PC-3 (cell line): Measurements from ENCODE around the gene MRPL32. TPM values are rescaled to one million over a fixed set of nuclear protein-coding genes. Genes with fewer than 3 reads are reported as not detected.

Source experiments
- ATAC-seq: fragments of 200-7000 bp; cut with Tn5 transposase; 2 replicates; pipeline ENCODE4 v1.9.1; 2020; ENCODE audit warnings: mild to moderate bottlenecking, moderate library complexity
- BruUV-seq: library from RNA; stranded (reverse); fragments of 400-500 nt; replicated peaks from 2 replicates; lab custom pipeline; 2021; lab: Mats Ljungman, UMichigan
- CTCF ChIA-PET: fragments of 300-600 bp; sonication (Branson Sonifier 250); formaldehyde crosslinking; loops from one replicate; lab custom pipeline; 2022; ENCODE audit warnings: antibody characterized with exemption; lab: Charles Lee
- POLR2A ChIA-PET: fragments of 300-600 bp; sonication (Branson Sonifier 250); formaldehyde crosslinking; loops from one replicate; lab custom pipeline; 2022; ENCODE audit warnings: antibody characterized with exemption; ENCODE audit not compliant: unreplicated experiment; lab: Charles Lee
- DNase-seq: peaks from one replicate; pipeline ENCODE4 v3.0.0-alpha.2; 2015
- H2AFZ ChIP-seq: fragments of 300-600 bp; sonication (generic); 2 replicates; pipeline ENCODE4 v1.6.0; 2016; ENCODE audit warnings: antibody characterized with exemption, low read length
- H3F3A ChIP-seq: fragments of 300-600 bp; sonication (generic); one replicate; pipeline ENCODE4 v1.6.0; 2017; ENCODE audit warnings: antibody characterized with exemption, low read length, control low read depth, mild to moderate bottlenecking; ENCODE audit not compliant: unreplicated experiment
- H3K27ac ChIP-seq: fragments of 300-600 bp; sonication (generic); 2 replicates; pipeline ENCODE4 v1.5.1; 2016; ENCODE audit warnings: mild to moderate bottlenecking, low read length
- H3K27me3 ChIP-seq: fragments of 300-600 bp; sonication (generic); 2 replicates; pipeline ENCODE4 v1.6.1; 2016; ENCODE audit warnings: low read length, mixed read lengths
- H3K36me3 ChIP-seq: fragments of 300-600 bp; sonication (generic); 2 replicates; pipeline ENCODE4 v1.6.1; 2016; ENCODE audit warnings: low read depth, mixed run types, low read length, mixed read lengths
- H3K4me1 ChIP-seq: fragments of 300-600 bp; sonication (generic); 2 replicates; pipeline ENCODE4 v1.5.1; 2016; ENCODE audit warnings: low read length; ENCODE audit not compliant: insufficient read depth
- H3K4me2 ChIP-seq: fragments of 300-600 bp; sonication (generic); 2 replicates; pipeline ENCODE4 v1.6.0; 2016; ENCODE audit warnings: low read length
- H3K4me3 ChIP-seq: fragments of 300-600 bp; sonication (generic); 2 replicates; pipeline ENCODE4 v1.5.1; 2016; ENCODE audit warnings: mild to moderate bottlenecking, low read length, mixed read lengths
- H3K79me2 ChIP-seq: fragments of 300-600 bp; sonication (generic); 2 replicates; pipeline ENCODE4 v1.6.1; 2017; ENCODE audit warnings: low read length, mixed read lengths
- H3K9ac ChIP-seq: fragments of 300-600 bp; sonication (generic); 2 replicates; pipeline ENCODE4 v1.6.0; 2016; ENCODE audit warnings: mild to moderate bottlenecking, low read length
- H3K9me2 ChIP-seq: fragments of 300-600 bp; sonication (generic); replicated peaks from 2 replicates; pipeline ENCODE4 v1.6.1; 2016; ENCODE audit warnings: mixed run types, low read length, mixed read lengths
- H3K9me3 ChIP-seq: fragments of 300-600 bp; sonication (generic); 2 replicates; pipeline ENCODE4 v1.6.1; 2016; ENCODE audit warnings: low read length, mixed read lengths
- H4K20me1 ChIP-seq: fragments of 300-600 bp; sonication (generic); 2 replicates; pipeline ENCODE4 v1.6.1; 2016; ENCODE audit warnings: low read length, mixed read lengths
- CTCF ChIP-seq: fragments of 300-600 bp; sonication (generic); conservative IDR thresholded peaks from 2 replicates; pipeline ENCODE4 v1.5.1; 2017; ENCODE audit warnings: antibody characterized with exemption, low read depth, mild to moderate bottlenecking, low read length
- EZH2 ChIP-seq: fragments of 300-600 bp; sonication (generic); IDR thresholded peaks from one replicate; pipeline ENCODE4 v1.6.1; 2017; ENCODE audit warnings: antibody characterized with exemption, mild to moderate bottlenecking, low read length; ENCODE audit not compliant: unreplicated experiment
- EZH2phosphoT487 ChIP-seq: fragments of 300-600 bp; sonication (generic); IDR thresholded peaks from 2 replicates; pipeline ENCODE4 v1.6.1; 2018; ENCODE audit warnings: mild to moderate bottlenecking, antibody characterized with exemption, low read length, borderline replicate concordance
- intact Hi-C: fragments of 100-400 bp; cut with micrococcal nuclease; formaldehyde crosslinking; loops from 2 replicates; pipeline ENCODE4 v1.9.0; 2023
- total RNA-seq: library from RNA; depleted of rRNA; stranded (reverse); fragments of >200 nt; gene quantifications from 2 replicates; pipeline ENCODE4 v1.2.3, GENCODE V29; 2014

MRPL32 gene
- total RNA-seq, 1 experiment from 2014 or later, result 104 TPM

GRCh38 chr7:42935861-42936260 is 3.7 kb downstream of the MRPL32 start:
- H3K79me2 ChIP-seq, result peaks cover 42% of the 10 kb centered on the region
- H4K20me1 ChIP-seq, result peaks cover 10% of the 10 kb centered on the region; the same call in 1 of the 2 replicates
- no peaks in the 10 kb centered on the region for H3F3A ChIP-seq
- H3K4me1 ChIP-seq, result peaks cover 10% of the 10 kb centered on the region; the same call in 1 of the 2 replicates
- POLR2A ChIA-PET, result no interaction called here
- DNase-seq (no peak), ATAC-seq (no peak)
- no peak overlapping the region for H2AFZ ChIP-seq
- H3K4me2 ChIP-seq, result no peak overlapping the region
- no TSS peak for BruUV-seq
- H3K36me3 ChIP-seq, result peaks cover 41% of the 10 kb centered on the region
- H3K9me2 ChIP-seq, result no peaks in the 10 kb centered on the region
- no peak overlapping the region for H3K9ac ChIP-seq
- no peak overlapping the region for H3K27ac ChIP-seq
- no peak for TF ChIP-seq CTCF
- no peak for TF ChIP-seq EZH2
- no peak for TF ChIP-seq EZH2phosphoT487
- H3K27me3 ChIP-seq, result no peaks in the 10 kb centered on the region
- H3K4me3 ChIP-seq, result no peak overlapping the region
- H3K9me3 ChIP-seq, result no peaks in the 10 kb centered on the region
- CTCF ChIA-PET, result interaction anchor here (0.7 kb wide), 1 partner anchor 69 kb away, joined by 5 read pairs; no protein-coding TSS in a partner anchor
- intact Hi-C loops, result loop anchor here (10.0 kb wide), 1 partner anchor 789 kb away; the partner anchor contains the start of gene COA1

- Histone ChIP-seq H3K9me2 (no peaks in the 10 kb centered on the region), H2AFZ (no peak overlapping the region), H3K9ac (no peak overlapping the region), H3K36me3 (peaks cover 41% of the 10 kb centered on the region), H3K27me3 (no peaks in the 10 kb centered on the region), H3K4me1 (no peaks in the 10 kb centered on the region), H3K79me2 (peaks cover 6% of the 10 kb centered on the region), H3F3A (no peaks in the 10 kb centered on the region), H4K20me1 (0 out of 2 replicates have a peak, but pooled peaks cover 3% of the 10 kb centered on the region), H3K27ac (no peak overlapping the region), H3K9me3 (no peaks in the 10 kb centered on the region), H3K4me3 (no peak overlapping the region), H3K4me2 (no peak overlapping the region)
- intact Hi-C loops, result loop anchor here (2.0 to 10.0 kb wide), 3 partner anchors 263 to 785 kb away; partner anchors contain the start of gene COA1
- POLR2A ChIA-PET, result no interaction called here
- no peak for DNase-seq
- CTCF ChIA-PET, result no interaction called here
- no TSS peak for BruUV-seq
- no peak for ATAC-seq
- TF ChIP-seq CTCF, result no peak
- no peak for TF ChIP-seq EZH2
Observed at GRCh38 chr7:42939457-42940240, 7.5 kb downstream of the MRPL32 start.
